ENCODE data around the gene ADRM1.

Gene ADRM1

GRCh38 chr20:62356589-62357186 lies 53.9 kb downstream of the ADRM1 start:
- no peak for DNase-seq

GRCh38 chr20:62357187-62357667 lies 54.4 kb downstream of the ADRM1 start:
- no peak for DNase-seq

GRCh38 chr20:62357681-62358080 lies 54.9 kb downstream of the ADRM1 start:
- DNase-seq, result no peak
